ENCODE data around the gene SRCAP.

SRCAP gene

DNA sequence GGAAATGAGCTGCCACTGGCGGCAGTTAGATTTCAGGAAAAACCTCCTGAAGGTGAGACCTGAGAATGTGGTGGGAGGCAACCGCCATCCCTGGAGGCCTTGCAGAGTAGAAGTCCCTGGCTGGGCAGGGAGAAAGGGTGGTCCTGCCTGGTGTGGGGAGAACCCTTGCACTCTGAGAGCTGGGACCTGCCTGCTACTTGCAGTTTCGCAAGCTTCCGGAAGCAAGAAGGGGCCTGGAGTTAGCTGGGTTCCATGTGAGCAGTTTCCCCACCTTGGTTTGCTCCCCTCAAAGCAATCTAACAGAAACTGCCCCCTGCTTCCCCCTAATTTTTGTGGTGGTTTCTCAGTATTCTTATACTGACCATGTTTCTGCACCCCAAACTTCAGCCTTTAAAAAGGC is 81.6 kb downstream of the SRCAP start:
- no peak overlapping the region for H3K27ac ChIP-seq (ENCODE audit: extremely low read depth, low read depth, low read length)
- ChIA-PET POLR2A (interaction anchor here (0.5 to 1.8 kb wide), 6 partner anchors 11 to 48 kb away, joined by 3 to 5 read pairs (median 3); partner anchors contain the start of gene PHKG2), CTCF (interaction anchor here (1.0 kb wide), 1 partner anchor 33 kb away, joined by 3 read pairs; no protein-coding TSS in a partner anchor)
- peaks cover 3% of the 10 kb centered on the region for H3K4me1 ChIP-seq (ENCODE audit: control insufficient read depth, insufficient read depth, low read length)
- peaks cover 0 to 66% of the 10 kb centered on the region in 2 experiments; a peak in 1 of 3 replicates for H3K36me3 ChIP-seq (ENCODE audit: control insufficient read depth in 2 of 2, insufficient read depth in 1 of 2, low read length in 2 of 2)
- no peaks in the 10 kb centered on the region for H3K9me3 ChIP-seq (ENCODE audit: control insufficient read depth, insufficient read depth, low read depth, low read length)
- TF ChIP-seq ZNF248 (tag by site-specific recombination; IDR thresholded peaks at IDR 0.05) (no peak), ZNF426 (tag by site-specific recombination; IDR thresholded peaks at IDR 0.05) (no peak), ZBTB26 (tag by site-specific recombination; optimal IDR thresholded peaks at IDR 0.05) (no peak), ZNF302 (tag by site-specific recombination; IDR thresholded peaks at IDR 0.05; ENCODE audit: low read depth) (no peak), WT1 (tag by site-specific recombination; IDR thresholded peaks at IDR 0.05) (no peak), ZNF610 (tag by site-specific recombination; IDR thresholded peaks at IDR 0.05; ENCODE audit: borderline replicate concordance) (no peak), ZNF510 (tag by site-specific recombination; IDR thresholded peaks at IDR 0.05; ENCODE audit: insufficient replicate concordance) (no peak), BCL11A (tag by site-specific recombination; IDR thresholded peaks at IDR 0.05; ENCODE audit: low read depth) (no peak), ZNF404 (tag by site-specific recombination; IDR thresholded peaks at IDR 0.05) (no peak), ZIC2 (tag by site-specific recombination; IDR thresholded peaks at IDR 0.05) (no peak), ZNF548 (tag by site-specific recombination; IDR thresholded peaks at IDR 0.05) (no peak), RBAK (tag by site-specific recombination; IDR thresholded peaks at IDR 0.05) (no peak), KLF17 (tag by site-specific recombination; IDR thresholded peaks at IDR 0.05) (no peak), ZBTB20 (tag by site-specific recombination; IDR thresholded peaks at IDR 0.05) (no peak)
- TF ChIP-seq, protein P1, sequence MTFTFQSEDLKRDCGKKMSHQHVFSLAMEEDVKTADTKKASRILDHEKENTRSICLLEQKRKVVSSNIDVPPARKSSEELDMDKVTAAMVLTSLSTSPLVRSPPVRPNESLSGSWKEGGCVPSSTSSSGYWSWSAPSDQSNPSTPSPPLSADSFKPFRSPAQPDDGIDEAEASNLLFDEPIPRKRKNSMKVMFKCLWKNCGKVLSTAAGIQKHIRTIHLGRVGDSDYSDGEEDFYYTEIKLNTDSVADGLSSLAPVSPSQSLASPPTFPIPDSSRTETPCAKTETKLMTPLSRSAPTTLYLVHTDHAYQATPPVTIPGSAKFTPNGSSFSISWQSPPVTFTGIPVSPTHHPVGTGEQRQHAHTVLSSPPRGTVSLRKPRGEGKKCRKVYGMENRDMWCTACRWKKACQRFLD (tag by site-specific recombination; IDR thresholded peaks at IDR 0.05): no peak
- H3K4me3 ChIP-seq (ENCODE audit: low read depth, low read length): no peak overlapping the region

GRCh38 chr16:30782486-30783279 is 83.7 kb downstream of the SRCAP start:
- POLR2A ChIA-PET: interaction anchor here (0.5 to 2.4 kb wide), 6 partner anchors 8 to 224 kb away, joined by 3 to 8 read pairs (median 4); partner anchors contain the start of gene ZNF764
- Histone ChIP-seq H3K36me3 (ENCODE audit: control insufficient read depth in 2 of 2, insufficient read depth in 1 of 2, low read length in 2 of 2) (peaks cover 0 to 64% of the 10 kb centered on the region in 2 experiments; a peak in 1 of 3 replicates), H3K27ac (ENCODE audit: extremely low read depth, low read depth, low read length) (no peak overlapping the region), H3K4me1 (ENCODE audit: control insufficient read depth, insufficient read depth, low read length) (peaks cover 3% of the 10 kb centered on the region), H3K4me3 (ENCODE audit: low read depth, low read length) (no peak overlapping the region), H3K9me3 (ENCODE audit: control insufficient read depth, insufficient read depth, low read depth, low read length) (no peaks in the 10 kb centered on the region)
- CTCF ChIA-PET: interaction anchor here (0.8 to 2.1 kb wide), 5 partner anchors 20 to 1086 kb away, joined by 3 to 7 read pairs (median 4); partner anchors contain the start of gene TBX6
- TF ChIP-seq, protein P2, sequence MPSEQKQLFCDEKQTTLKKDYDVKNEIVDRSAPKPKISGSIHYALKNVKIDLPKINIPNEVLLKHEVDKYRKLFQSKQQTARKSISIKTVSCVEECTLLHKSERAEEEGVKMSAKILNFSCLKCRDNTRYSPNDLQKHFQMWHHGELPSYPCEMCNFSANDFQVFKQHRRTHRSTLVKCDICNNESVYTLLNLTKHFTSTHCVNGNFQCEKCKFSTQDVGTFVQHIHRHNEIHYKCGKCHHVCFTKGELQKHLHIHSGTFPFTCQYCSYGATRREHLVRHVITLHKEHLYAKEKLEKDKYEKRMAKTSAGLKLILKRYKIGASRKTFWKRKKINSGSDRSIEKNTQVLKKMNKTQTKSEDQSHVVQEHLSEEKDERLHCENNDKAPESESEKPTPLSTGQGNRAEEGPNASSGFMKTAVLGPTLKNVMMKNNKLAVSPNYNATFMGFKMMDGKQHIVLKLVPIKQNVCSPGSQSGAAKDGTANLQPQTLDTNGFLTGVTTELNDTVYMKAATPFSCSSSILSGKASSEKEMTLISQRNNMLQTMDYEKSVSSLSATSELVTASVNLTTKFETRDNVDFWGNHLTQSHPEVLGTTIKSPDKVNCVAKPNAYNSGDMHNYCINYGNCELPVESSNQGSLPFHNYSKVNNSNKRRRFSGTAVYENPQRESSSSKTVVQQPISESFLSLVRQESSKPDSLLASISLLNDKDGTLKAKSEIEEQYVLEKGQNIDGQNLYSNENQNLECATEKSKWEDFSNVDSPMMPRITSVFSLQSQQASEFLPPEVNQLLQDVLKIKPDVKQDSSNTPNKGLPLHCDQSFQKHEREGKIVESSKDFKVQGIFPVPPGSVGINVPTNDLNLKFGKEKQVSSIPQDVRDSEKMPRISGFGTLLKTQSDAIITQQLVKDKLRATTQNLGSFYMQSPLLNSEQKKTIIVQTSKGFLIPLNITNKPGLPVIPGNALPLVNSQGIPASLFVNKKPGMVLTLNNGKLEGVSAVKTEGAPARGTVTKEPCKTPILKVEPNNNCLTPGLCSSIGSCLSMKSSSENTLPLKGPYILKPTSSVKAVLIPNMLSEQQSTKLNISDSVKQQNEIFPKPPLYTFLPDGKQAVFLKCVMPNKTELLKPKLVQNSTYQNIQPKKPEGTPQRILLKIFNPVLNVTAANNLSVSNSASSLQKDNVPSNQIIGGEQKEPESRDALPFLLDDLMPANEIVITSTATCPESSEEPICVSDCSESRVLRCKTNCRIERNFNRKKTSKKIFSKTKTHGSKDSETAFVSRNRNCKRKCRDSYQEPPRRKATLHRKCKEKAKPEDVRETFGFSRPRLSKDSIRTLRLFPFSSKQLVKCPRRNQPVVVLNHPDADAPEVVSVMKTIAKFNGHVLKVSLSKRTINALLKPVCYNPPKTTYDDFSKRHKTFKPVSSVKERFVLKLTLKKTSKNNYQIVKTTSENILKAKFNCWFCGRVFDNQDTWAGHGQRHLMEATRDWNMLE (tag by site-specific recombination; conservative IDR thresholded peaks at IDR 0.05; ENCODE audit: low read depth): no peak
- TF ChIP-seq ZNF24 (tag by site-specific recombination; IDR thresholded peaks at IDR 0.05) (no peak), ZNF335 (tag by site-specific recombination; conservative IDR thresholded peaks at IDR 0.05) (no peak), OVOL3 (tag by site-specific recombination; IDR thresholded peaks at IDR 0.05) (no peak)
- TF ChIP-seq, protein P3, sequence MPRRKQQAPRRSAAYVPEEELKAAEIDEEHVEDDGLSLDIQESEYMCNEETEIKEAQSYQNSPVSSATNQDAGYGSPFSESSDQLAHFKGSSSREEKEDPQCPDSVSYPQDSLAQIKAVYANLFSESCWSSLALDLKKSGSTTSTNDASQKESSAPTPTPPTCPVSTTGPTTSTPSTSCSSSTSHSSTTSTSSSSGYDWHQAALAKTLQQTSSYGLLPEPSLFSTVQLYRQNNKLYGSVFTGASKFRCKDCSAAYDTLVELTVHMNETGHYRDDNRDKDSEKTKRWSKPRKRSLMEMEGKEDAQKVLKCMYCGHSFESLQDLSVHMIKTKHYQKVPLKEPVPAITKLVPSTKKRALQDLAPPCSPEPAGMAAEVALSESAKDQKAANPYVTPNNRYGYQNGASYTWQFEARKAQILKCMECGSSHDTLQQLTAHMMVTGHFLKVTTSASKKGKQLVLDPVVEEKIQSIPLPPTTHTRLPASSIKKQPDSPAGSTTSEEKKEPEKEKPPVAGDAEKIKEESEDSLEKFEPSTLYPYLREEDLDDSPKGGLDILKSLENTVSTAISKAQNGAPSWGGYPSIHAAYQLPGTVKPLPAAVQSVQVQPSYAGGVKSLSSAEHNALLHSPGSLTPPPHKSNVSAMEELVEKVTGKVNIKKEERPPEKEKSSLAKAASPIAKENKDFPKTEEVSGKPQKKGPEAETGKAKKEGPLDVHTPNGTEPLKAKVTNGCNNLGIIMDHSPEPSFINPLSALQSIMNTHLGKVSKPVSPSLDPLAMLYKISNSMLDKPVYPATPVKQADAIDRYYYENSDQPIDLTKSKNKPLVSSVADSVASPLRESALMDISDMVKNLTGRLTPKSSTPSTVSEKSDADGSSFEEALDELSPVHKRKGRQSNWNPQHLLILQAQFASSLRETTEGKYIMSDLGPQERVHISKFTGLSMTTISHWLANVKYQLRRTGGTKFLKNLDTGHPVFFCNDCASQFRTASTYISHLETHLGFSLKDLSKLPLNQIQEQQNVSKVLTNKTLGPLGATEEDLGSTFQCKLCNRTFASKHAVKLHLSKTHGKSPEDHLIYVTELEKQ (tag by site-specific recombination; IDR thresholded peaks at IDR 0.05; ENCODE audit: borderline replicate concordance): no peak

Data from HEK293 (cell line).